ENCODE data around the gene AUTS2. TPM values are rescaled to one million over a fixed set of nuclear protein-coding genes. Genes with fewer than 3 reads are reported as not detected.
A peak's percentile ranks its signal among the peaks of the same experiment; 100 is the strongest.

AUTS2 gene
- total RNA-seq, 1 donor from 2014 or later: 125 TPM

DNA sequence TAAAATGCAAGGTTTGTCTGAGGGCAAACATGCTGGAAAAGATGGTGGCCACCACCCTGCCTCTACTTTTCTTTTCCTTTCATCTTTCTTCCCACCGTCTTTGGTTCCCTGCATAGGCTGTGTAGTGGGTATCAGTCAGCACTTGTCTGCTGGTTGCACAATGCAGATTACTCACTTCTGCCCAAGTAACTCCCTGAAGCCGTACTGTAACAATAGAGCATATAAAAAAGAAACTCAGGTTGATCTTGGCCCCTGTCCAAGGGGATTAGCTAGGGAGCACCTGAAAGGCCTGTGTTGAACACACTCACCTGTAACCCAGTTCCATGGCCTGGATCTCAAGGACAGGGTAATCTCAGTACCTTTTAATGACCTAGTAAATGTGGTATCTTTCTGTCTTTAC lies 1000.7 kb downstream of the AUTS2 start:
- TF ChIP-seq, protein P1, sequence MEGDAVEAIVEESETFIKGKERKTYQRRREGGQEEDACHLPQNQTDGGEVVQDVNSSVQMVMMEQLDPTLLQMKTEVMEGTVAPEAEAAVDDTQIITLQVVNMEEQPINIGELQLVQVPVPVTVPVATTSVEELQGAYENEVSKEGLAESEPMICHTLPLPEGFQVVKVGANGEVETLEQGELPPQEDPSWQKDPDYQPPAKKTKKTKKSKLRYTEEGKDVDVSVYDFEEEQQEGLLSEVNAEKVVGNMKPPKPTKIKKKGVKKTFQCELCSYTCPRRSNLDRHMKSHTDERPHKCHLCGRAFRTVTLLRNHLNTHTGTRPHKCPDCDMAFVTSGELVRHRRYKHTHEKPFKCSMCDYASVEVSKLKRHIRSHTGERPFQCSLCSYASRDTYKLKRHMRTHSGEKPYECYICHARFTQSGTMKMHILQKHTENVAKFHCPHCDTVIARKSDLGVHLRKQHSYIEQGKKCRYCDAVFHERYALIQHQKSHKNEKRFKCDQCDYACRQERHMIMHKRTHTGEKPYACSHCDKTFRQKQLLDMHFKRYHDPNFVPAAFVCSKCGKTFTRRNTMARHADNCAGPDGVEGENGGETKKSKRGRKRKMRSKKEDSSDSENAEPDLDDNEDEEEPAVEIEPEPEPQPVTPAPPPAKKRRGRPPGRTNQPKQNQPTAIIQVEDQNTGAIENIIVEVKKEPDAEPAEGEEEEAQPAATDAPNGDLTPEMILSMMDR (IDR thresholded peaks at IDR 0.05; ENCODE audit: unreplicated experiment): no peak
- H3K36me3 Mint-ChIP-seq (ENCODE audit: insufficient read depth): peaks cover 12% of the 10 kb centered on the region
- H3K27ac Mint-ChIP-seq: no peak overlapping the region
- no peaks in the 10 kb centered on the region for H3K4me1 Mint-ChIP-seq (ENCODE audit: low read depth)
- peaks cover 10% of the 10 kb centered on the region for H3K9me3 Mint-ChIP-seq (ENCODE audit: low read depth)
- no peak for DNase-seq (ENCODE audit: low spot score, unreplicated experiment)
- H3K27me3 Mint-ChIP-seq: peaks cover 52% of the 10 kb centered on the region
- H3K4me3 Mint-ChIP-seq (ENCODE audit: low read depth): no peak overlapping the region

DNA sequence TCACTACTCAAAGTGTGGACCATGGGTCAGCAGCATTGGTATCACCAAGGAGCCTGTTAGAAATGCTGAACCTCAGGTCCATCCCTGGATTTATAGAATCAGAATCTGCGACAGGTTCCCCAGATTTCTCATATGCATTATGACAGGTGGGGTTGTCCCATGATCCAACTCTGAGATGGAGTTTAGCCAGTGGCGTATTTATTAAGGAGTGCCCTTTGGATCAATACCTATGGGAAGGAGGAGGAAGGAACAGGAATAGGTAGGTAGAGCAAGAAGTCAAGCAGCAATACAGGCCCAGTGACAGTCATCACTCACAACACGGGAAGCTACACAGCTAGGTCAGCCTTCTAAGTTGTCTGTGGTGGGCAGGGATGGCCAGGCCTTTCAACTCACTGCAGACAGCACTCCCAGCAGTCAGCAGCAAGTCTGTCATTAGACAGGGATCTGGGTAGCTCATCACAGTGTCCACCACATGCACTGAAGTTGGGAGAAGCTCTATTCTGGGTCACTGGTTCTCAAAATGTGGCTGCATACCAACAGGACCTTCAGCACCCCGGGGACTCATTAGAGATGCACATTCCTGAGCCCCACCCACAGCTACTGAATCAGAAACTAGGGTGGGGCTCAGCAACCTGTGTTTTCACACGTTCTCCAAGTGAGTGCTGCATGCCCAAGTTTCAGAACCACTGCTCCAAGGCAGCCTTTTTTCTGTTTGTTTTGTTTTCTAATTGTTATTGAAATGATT lies 1001.3 kb downstream of the AUTS2 start:
- DNase-seq (ENCODE audit: low spot score, unreplicated experiment): no peak
- peaks cover 13% of the 10 kb centered on the region for H3K9me3 Mint-ChIP-seq (ENCODE audit: low read depth)
- H3K36me3 Mint-ChIP-seq (ENCODE audit: insufficient read depth): peaks cover 17% of the 10 kb centered on the region
- TF ChIP-seq, protein P1 (IDR thresholded peaks at IDR 0.05; ENCODE audit: unreplicated experiment): no peak
- H3K4me3 Mint-ChIP-seq (ENCODE audit: low read depth): no peak overlapping the region
- H3K4me1 Mint-ChIP-seq (ENCODE audit: low read depth): no peaks in the 10 kb centered on the region
- H3K27ac Mint-ChIP-seq: peak overlapping the region; percentile 64
- peaks cover 45% of the 10 kb centered on the region for H3K27me3 Mint-ChIP-seq

DNA sequence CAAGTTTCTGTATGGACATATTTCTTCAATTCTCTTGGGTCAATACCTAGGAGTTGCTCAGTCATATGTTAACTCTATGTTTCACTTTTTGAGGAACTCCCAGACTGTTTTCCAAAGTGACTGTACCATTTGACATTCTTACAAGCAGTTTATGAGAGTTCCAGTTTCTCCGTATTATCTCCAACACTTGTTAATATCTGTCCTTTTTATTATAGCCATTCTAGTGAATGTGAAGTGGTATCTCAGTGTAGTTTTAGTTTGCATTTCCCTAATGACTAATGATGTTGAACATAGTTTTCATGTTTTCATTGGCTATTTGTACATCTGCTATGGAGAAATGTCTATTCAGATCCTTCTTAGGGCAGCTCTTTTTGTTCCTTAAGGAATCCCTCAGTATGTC lies 1002.7 kb downstream of the AUTS2 start:
- peaks cover 17% of the 10 kb centered on the region for H3K9me3 Mint-ChIP-seq (ENCODE audit: low read depth)
- no peak overlapping the region for H3K4me3 Mint-ChIP-seq (ENCODE audit: low read depth)
- H3K36me3 Mint-ChIP-seq (ENCODE audit: insufficient read depth): peaks cover 23% of the 10 kb centered on the region
- DNase-seq (ENCODE audit: low spot score, unreplicated experiment): no peak
- TF ChIP-seq, protein P1 (IDR thresholded peaks at IDR 0.05; ENCODE audit: unreplicated experiment): no peak
- H3K27me3 Mint-ChIP-seq: peaks cover 32% of the 10 kb centered on the region
- no peaks in the 10 kb centered on the region for H3K4me1 Mint-ChIP-seq (ENCODE audit: low read depth)
- no peak overlapping the region for H3K27ac Mint-ChIP-seq

DNA sequence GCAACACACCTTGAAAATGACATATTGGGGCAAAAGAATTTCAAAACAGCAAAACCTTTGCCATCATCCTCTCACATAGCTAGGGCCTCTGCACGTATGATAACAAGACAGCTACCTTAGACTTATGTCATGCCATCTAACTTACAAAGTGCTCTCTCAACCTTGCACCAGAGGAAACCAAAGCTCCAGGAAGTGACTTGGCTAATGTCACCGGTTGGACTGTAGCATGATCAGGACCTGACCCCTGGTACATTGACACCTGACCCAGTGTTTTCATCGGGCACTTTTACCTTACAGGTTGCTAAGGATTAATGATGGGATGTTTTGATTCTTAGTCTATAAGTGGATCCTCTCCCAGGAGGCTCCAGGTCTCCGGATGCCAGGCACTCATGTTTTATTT lies 1003.8 kb downstream of the AUTS2 start:
- H3K27me3 Mint-ChIP-seq: peaks cover 24% of the 10 kb centered on the region

DNA sequence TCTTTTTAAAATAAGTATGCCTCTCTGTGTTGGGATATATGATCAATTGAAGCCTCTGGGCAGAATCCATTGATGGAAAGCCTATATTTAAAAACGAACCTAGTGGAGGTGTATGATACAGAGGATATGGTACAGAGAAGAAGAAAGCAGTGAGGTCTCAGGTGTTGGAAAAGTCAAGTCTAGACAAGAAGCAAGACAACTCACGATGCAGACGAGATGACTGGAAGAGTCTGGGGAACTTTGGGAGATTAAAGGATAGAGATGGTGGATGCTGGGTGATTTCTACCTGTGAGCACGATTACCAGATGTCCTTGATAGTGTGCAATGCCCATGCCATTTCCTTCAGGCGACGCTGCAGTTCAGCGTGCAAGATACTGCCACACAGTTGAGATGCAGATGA lies 1009.0 kb downstream of the AUTS2 start:
- H3K27me3 Mint-ChIP-seq: no peaks in the 10 kb centered on the region
- H3K4me1 Mint-ChIP-seq (ENCODE audit: low read depth): no peaks in the 10 kb centered on the region
- no peak overlapping the region for H3K27ac Mint-ChIP-seq
- H3K36me3 Mint-ChIP-seq (ENCODE audit: insufficient read depth): peaks cover 13% of the 10 kb centered on the region
- peaks cover 7% of the 10 kb centered on the region for H3K9me3 Mint-ChIP-seq (ENCODE audit: low read depth)
- TF ChIP-seq, protein P1 (IDR thresholded peaks at IDR 0.05; ENCODE audit: unreplicated experiment): no peak
- H3K4me3 Mint-ChIP-seq (ENCODE audit: low read depth): no peak overlapping the region
- DNase-seq (ENCODE audit: low spot score, unreplicated experiment): no peak

More for the DNA sequence above, 1003.8 kb downstream of the AUTS2 start:
- Mint-ChIP-seq H3K4me3 (ENCODE audit: low read depth) (no peak overlapping the region), H3K4me1 (ENCODE audit: low read depth) (no peaks in the 10 kb centered on the region), H3K36me3 (ENCODE audit: insufficient read depth) (peaks cover 23% of the 10 kb centered on the region), H3K27ac (no peak overlapping the region), H3K9me3 (ENCODE audit: low read depth) (peaks cover 17% of the 10 kb centered on the region)
- TF ChIP-seq, protein P1 (IDR thresholded peaks at IDR 0.05; ENCODE audit: unreplicated experiment): no peak
- no peak for DNase-seq (ENCODE audit: low spot score, unreplicated experiment)
